OCI-LY7 (cell line): ENCODE results near the gene AURKAIP1. TPM values are rescaled to one million over a fixed set of nuclear protein-coding genes. Genes with fewer than 3 reads are reported as not detected.

Experiments used
- BruUV-seq: library from RNA; stranded (reverse); fragments of 400-500 nt; replicated peaks from 2 replicates; lab custom pipeline; 2021; lab: Mats Ljungman, UMichigan
- CTCF ChIA-PET: fragments of 300-600 bp; sonication (Branson Sonifier 250); formaldehyde crosslinking; loops from one replicate; lab custom pipeline; 2022; ENCODE audit warnings: antibody characterized with exemption; ENCODE audit not compliant: unreplicated experiment; lab: Charles Lee
- POLR2A ChIA-PET: fragments of 300-600 bp; sonication (Branson Sonifier 250); formaldehyde crosslinking; loops from one replicate; lab custom pipeline; 2022; ENCODE audit warnings: antibody characterized with exemption; lab: Charles Lee
- DNase-seq: peaks from one replicate; pipeline ENCODE4 v3.0.0-alpha.2; 2015; ENCODE audit warnings: low spot score
- H2AFZ ChIP-seq: fragments of 200-600 bp; sonication (generic), shearing (Covaris generic); 2 replicates; pipeline ENCODE4 v1.6.1; 2014; ENCODE audit warnings: mild to moderate bottlenecking, antibody characterized with exemption, low read length, moderate library complexity
- H3K27ac ChIP-seq: fragments of 200-600 bp; sonication (generic); 2 replicates; pipeline ENCODE4 v1.5.1; 2014; ENCODE audit warnings: mixed run types, low read depth, mild to moderate bottlenecking, moderate library complexity, low read length, inconsistent platforms; ENCODE audit not compliant: poor library complexity, severe bottlenecking
- H3K36me3 ChIP-seq: fragments of 200-600 bp; sonication (generic); 2 replicates; pipeline ENCODE4 v1.6.1; 2014; ENCODE audit warnings: mild to moderate bottlenecking, antibody characterized with exemption, low read length, moderate library complexity, mixed read lengths; ENCODE audit not compliant: insufficient read depth
- H3K4me1 ChIP-seq: fragments of 200-600 bp; sonication (generic); 2 replicates; pipeline ENCODE4 v1.5.1; 2014; ENCODE audit warnings: mild to moderate bottlenecking, low read length; ENCODE audit not compliant: insufficient read depth, poor library complexity, severe bottlenecking
- H3K4me2 ChIP-seq: fragments of 200-600 bp; sonication (generic); 2 replicates; pipeline ENCODE4 v1.6.1; 2014; ENCODE audit warnings: mild to moderate bottlenecking, low read length
- H3K4me3 ChIP-seq: fragments of 200-600 bp; sonication (generic); 2 replicates; pipeline ENCODE4 v1.5.1; 2014; ENCODE audit warnings: mild to moderate bottlenecking, low read depth, low read length; ENCODE audit not compliant: poor library complexity, severe bottlenecking
- H3K79me2 ChIP-seq: fragments of 200-600 bp; sonication (generic); 2 replicates; pipeline ENCODE4 v1.6.1; 2016; ENCODE audit warnings: low read depth, mild to moderate bottlenecking, low read length, moderate library complexity, mixed read lengths; ENCODE audit not compliant: insufficient read depth
- H3K9me2 ChIP-seq: fragments of 200-600 bp; sonication (generic); 2 replicates; pipeline ENCODE4 v1.6.1; 2016; ENCODE audit warnings: mild to moderate bottlenecking, low read length, mixed read lengths; ENCODE audit not compliant: insufficient read depth
- H3K9me3 ChIP-seq: fragments of 200-600 bp; sonication (generic); 2 replicates; pipeline ENCODE4 v1.6.1; 2014; ENCODE audit warnings: mild to moderate bottlenecking, mixed run types, low read length, mixed read lengths
- H4K20me1 ChIP-seq: fragments of 200-600 bp; sonication (generic); 2 replicates; pipeline ENCODE4 v1.6.1; 2014; ENCODE audit warnings: mild to moderate bottlenecking, antibody characterized with exemption, low read length, moderate library complexity, mixed read lengths; ENCODE audit not compliant: insufficient read depth
- CTCF ChIP-seq: fragments of 200-600 bp; sonication (generic); conservative IDR thresholded peaks from 2 replicates; pipeline ENCODE4 v1.5.1; 2014; ENCODE audit warnings: mild to moderate bottlenecking, antibody characterized with exemption, low read length, moderate library complexity, mixed read lengths
- EZH2phosphoT487 ChIP-seq: fragments of 200-600 bp; sonication (generic); IDR thresholded peaks from 2 replicates; pipeline ENCODE4 v1.6.1; 2018; ENCODE audit warnings: low read depth, borderline replicate concordance, mild to moderate bottlenecking, mixed run types, antibody characterized with exemption, low read length, moderate library complexity, mixed read lengths
- intact Hi-C: fragments of 100-400 bp; cut with micrococcal nuclease; formaldehyde crosslinking; loops from one replicate; pipeline ENCODE4 v1.10.0; 2022; ENCODE audit not compliant: unreplicated experiment
- total RNA-seq, 2 experiments: library from RNA; depleted of rRNA in 1 of 2; stranded (reverse); fragments of >200 nt in 1 of 2; shearing (Covaris generic) in 1 of 2; gene quantifications; 2 replicates each; pipeline ENCODE4 v1.2.3, GENCODE V29; 2014 to 2022

AURKAIP1 gene
- total RNA-seq, 2 experiments from 2014 or later = 163 to 172 TPM

DNA sequence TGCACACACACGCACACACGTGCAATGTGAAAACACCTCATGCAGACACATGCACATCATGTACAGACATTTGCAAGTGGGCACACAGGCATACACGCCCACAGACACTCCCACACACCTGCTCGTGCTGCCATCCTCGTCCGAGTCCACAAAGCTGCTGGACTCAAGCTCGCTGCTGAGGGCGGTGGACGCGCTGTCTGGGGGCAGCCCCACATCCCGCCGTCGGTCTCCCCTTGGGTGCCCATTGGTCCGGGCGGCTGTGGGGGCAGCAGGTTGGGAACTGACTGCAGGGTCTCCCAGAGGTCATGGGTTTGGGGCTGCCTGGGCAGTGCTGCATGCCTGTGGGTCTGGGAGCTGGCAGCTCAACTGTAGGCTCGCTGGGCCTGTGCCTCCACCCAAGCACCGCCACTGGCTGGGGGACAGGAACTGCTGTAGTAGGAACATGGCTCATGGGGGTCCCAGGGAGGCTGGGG lies 33.4 kb downstream of the AURKAIP1 start:
- no peaks in the 10 kb centered on the region; the same call in 1 of the 2 replicates for H4K20me1 ChIP-seq
- ChIA-PET POLR2A (no interaction called here), CTCF (no interaction called here)
- no TSS peak for BruUV-seq
- intact Hi-C loops = no loop called here
- no peak overlapping the region for H2AFZ ChIP-seq
- no peak overlapping the region for H3K4me3 ChIP-seq
- H3K27ac ChIP-seq = no peak overlapping the region
- H3K4me2 ChIP-seq = no peak overlapping the region
- H3K9me2 ChIP-seq = no peaks in the 10 kb centered on the region
- DNase-seq = no peak
- peaks cover 10% of the 10 kb centered on the region for H3K36me3 ChIP-seq
- no peaks in the 10 kb centered on the region for H3K4me1 ChIP-seq
- TF ChIP-seq CTCF (no peak), EZH2phosphoT487 (no peak)
- H3K9me3 ChIP-seq = no peaks in the 10 kb centered on the region
- no peaks in the 10 kb centered on the region for H3K79me2 ChIP-seq

- H3K4me3 ChIP-seq = no peak overlapping the region
- no peaks in the 10 kb centered on the region; the same call in 1 of the 2 replicates for H4K20me1 ChIP-seq
- DNase-seq = no peak
- peaks cover 10% of the 10 kb centered on the region for H3K36me3 ChIP-seq
- POLR2A ChIA-PET = no interaction called here
- BruUV-seq = no TSS peak
- H2AFZ ChIP-seq = no peak overlapping the region
- intact Hi-C loops = no loop called here
- H3K4me2 ChIP-seq = no peak overlapping the region
- H3K9me3 ChIP-seq = no peaks in the 10 kb centered on the region
- CTCF ChIA-PET = no interaction called here
- no peaks in the 10 kb centered on the region for H3K79me2 ChIP-seq
- no peaks in the 10 kb centered on the region for H3K9me2 ChIP-seq
- no peaks in the 10 kb centered on the region for H3K4me1 ChIP-seq
- TF ChIP-seq EZH2phosphoT487 (no peak), CTCF (no peak)
- H3K27ac ChIP-seq = no peak overlapping the region
Observed at GRCh38 chr1:1340791-1341548, 34.0 kb downstream of the AURKAIP1 start.

GRCh38 chr1:1340185-1340584 lies 34.8 kb downstream of the AURKAIP1 start:
- intact Hi-C loops = no loop called here
- DNase-seq = no peak
- H3K4me1 ChIP-seq = no peaks in the 10 kb centered on the region
- H3K9me2 ChIP-seq = no peaks in the 10 kb centered on the region
- no peaks in the 10 kb centered on the region for H3K9me3 ChIP-seq
- H4K20me1 ChIP-seq = no peaks in the 10 kb centered on the region; the same call in 1 of the 2 replicates
- TF ChIP-seq CTCF = no peak
- ChIA-PET CTCF (no interaction called here), POLR2A (no interaction called here)
- no peak overlapping the region for H3K27ac ChIP-seq
- no TSS peak for BruUV-seq
- no peaks in the 10 kb centered on the region for H3K79me2 ChIP-seq
- H3K36me3 ChIP-seq = peaks cover 10% of the 10 kb centered on the region
- no peak overlapping the region for H3K4me2 ChIP-seq
- H2AFZ ChIP-seq = no peak overlapping the region
- no peak overlapping the region for H3K4me3 ChIP-seq
